HepG2 (cell line): Measurements from ENCODE around the gene PLEKHG5. TPM values are rescaled to one million over a fixed set of nuclear protein-coding genes. Genes with fewer than 3 reads are reported as not detected.

ENCODE experiments used
- ATAC-seq: fragments of 200-7000 bp; cut with Tn5 transposase; 3 replicates; pipeline ENCODE4 v1.9.1; 2020; ENCODE audit warnings: mild to moderate bottlenecking, moderate library complexity
- BruUV-seq: library from RNA; stranded (reverse); fragments of 400-500 nt; replicated peaks from 2 replicates; lab custom pipeline; 2021; lab: Mats Ljungman, UMichigan
- CTCF ChIA-PET: fragments of 300-600 bp; formaldehyde crosslinking; extraction: SDS; loops from one replicate; lab custom pipeline; 2021; ENCODE audit warnings: low total read pairs, inconsistent platforms, low intra/inter-chr PET ratio; lab: Yijun Ruan, JAX
- POLR2A ChIA-PET: fragments of 350-600 bp; sonication (Branson Sonifier 250); formaldehyde crosslinking; loops from one replicate; lab custom pipeline; 2020; ENCODE audit warnings: antibody characterized with exemption, inconsistent platforms; lab: Yijun Ruan, JAX
- DNase-seq: peaks from one replicate; pipeline ENCODE4 v3.0.0-alpha.2; 2015; ENCODE audit warnings: low spot score
- FAIRE-seq: peaks from 3 replicates; lab custom pipeline; 2011; peaks lifted over from hg19 to GRCh38; lab: Jason Lieb, UNC
- H2AFZ ChIP-seq: one replicate; pipeline ENCODE4 v1.6.1; 2011; ENCODE audit warnings: low read length, inconsistent platforms
- H3K27ac ChIP-seq: fragments of 300-600 bp; 3 replicates; pipeline ENCODE4 v1.8.0; 2011; ENCODE audit warnings: mixed run types, mild to moderate bottlenecking, mixed read lengths, low read length, inconsistent platforms; ENCODE audit not compliant: insufficient read depth; ENCODE audit errors: extremely low read length
- H3K27me3 ChIP-seq, 2 experiments: fragments of 200-600 bp in 1 of 2; 2 replicates in 1 of 2; 3 replicates in 1 of 2; pipeline versions ENCODE4 v1.6.0 to v1.8.0; 2011; ENCODE audit warnings: low read length in 2 of 2, mild to moderate bottlenecking in 2 of 2, moderate library complexity in 2 of 2, inconsistent platforms in 1 of 2; ENCODE audit not compliant: insufficient read depth in 2 of 2, control insufficient read depth in 1 of 2
- H3K36me3 ChIP-seq, 2 experiments: fragments of 200-600 bp in 1 of 2; replicated peaks in 1 of 2; 2 replicates in 1 of 2; 3 replicates in 1 of 2; pipeline versions ENCODE4 v1.5.1 to v1.8.0; 2011; ENCODE audit warnings: low read length in 2 of 2, inconsistent platforms in 1 of 2; ENCODE audit not compliant: insufficient read depth in 2 of 2, control insufficient read depth in 1 of 2
- H3K4me1 ChIP-seq: 2 replicates; pipeline ENCODE4 v1.5.1; 2012; ENCODE audit warnings: low read length, inconsistent platforms; ENCODE audit not compliant: insufficient read depth
- H3K4me2 ChIP-seq: 2 replicates; pipeline ENCODE4 v1.6.0; 2011; ENCODE audit warnings: low read depth, low read length, inconsistent platforms
- H3K4me3 ChIP-seq, 3 experiments: fragments of 200-600 bp in 1 of 3; sonication (generic), shearing (Covaris generic) in 1 of 3; replicated peaks in 1 of 3; 2 replicates each; pipeline ENCODE4 v1.5.1; 2011 to 2016; ENCODE audit warnings: low read length in 3 of 3, inconsistent platforms in 2 of 3, low read depth in 2 of 3, mild to moderate bottlenecking in 2 of 3, control low read depth in 1 of 3, mixed read lengths in 1 of 3; ENCODE audit not compliant: insufficient read depth in 1 of 3
- H3K79me2 ChIP-seq: one replicate; pipeline ENCODE4 v1.6.1; 2011; ENCODE audit warnings: low read length, inconsistent platforms; ENCODE audit not compliant: insufficient read depth
- H3K9ac ChIP-seq: 2 replicates; pipeline ENCODE4 v1.6.0; 2011; ENCODE audit warnings: mild to moderate bottlenecking, low read depth, low read length, inconsistent platforms; ENCODE audit not compliant: insufficient read depth
- H3K9me3 ChIP-seq: 2 replicates; pipeline ENCODE4 v1.5.1; 2012; ENCODE audit warnings: mild to moderate bottlenecking, low read length
- H4K20me1 ChIP-seq: 2 replicates; pipeline ENCODE4 v1.6.0; 2011; ENCODE audit warnings: inconsistent platforms, mild to moderate bottlenecking, low read length, moderate library complexity; ENCODE audit not compliant: insufficient read depth
- ATF7-NPFF ChIP-seq: sonication (generic); formaldehyde crosslinking; IDR thresholded peaks from 2 replicates; pipeline ENCODE4 v1.8.1; 2023; ENCODE audit warnings: mild to moderate bottlenecking, low read depth, missing genetic modification reagents, moderate library complexity
- ZBTB40 ChIP-seq, 2 experiments: fragments of 450-650 bp in 1 of 2; sonication (generic) in 1 of 2; formaldehyde crosslinking in 1 of 2; IDR thresholded peaks; 2 replicates each; pipeline versions ENCODE4 v1.6.1 to v1.8.0; 2016 to 2022; ENCODE audit warnings: antibody characterized with exemption in 1 of 2, mild to moderate bottlenecking in 1 of 2, missing genetic modification reagents in 1 of 2
- ZNF234 ChIP-seq: sonication (generic); formaldehyde crosslinking; conservative IDR thresholded peaks from 2 replicates; pipeline ENCODE4 v1.5.1; 2020; ENCODE audit warnings: mild to moderate bottlenecking, missing genetic modification reagents
- ZNF839 ChIP-seq: sonication (generic); formaldehyde crosslinking; IDR thresholded peaks from 2 replicates; pipeline ENCODE4 v1.4.0; 2020; ENCODE audit warnings: missing genetic modification reagents, mild to moderate bottlenecking, borderline replicate concordance
- WGBS: methylation state at CpG from one replicate; pipeline ENCODE4 v1.1.6; 2017; ENCODE audit warnings: low lambda C conversion rate; 5-methylcytosine and 5-hydroxymethylcytosine counted together
- in situ Hi-C: cut with HindIII; loops from 2 replicates; pipeline ENCODE4 v1.10.0; 2017; ENCODE audit warnings: low pct_unique_long_range_greater_than_20kb; ENCODE audit not compliant: extremely low pct_ligation_motif_present
- intact Hi-C: fragments of 100-400 bp; cut with micrococcal nuclease; formaldehyde crosslinking; loops from one replicate; pipeline ENCODE4 v1.10.0; 2022; ENCODE audit not compliant: unreplicated experiment
- polyA plus RNA-seq, 8 experiments: library from polyadenylated mRNA; depleted of rRNA in 3 of 8; stranded (reverse) in 7 of 8; unstranded in 1 of 8; fragments of >200 nt; fragmentation: Illumina TruSeq in 4 of 8; extraction: Trizol in 4 of 8; gene quantifications; 2 replicates each; pipeline versions ENCODE4 v1.2.1 to v1.2.3, GENCODE V29; 2011 to 2016; ENCODE audit warnings: low read depth in 4 of 8, missing spikeins in 1 of 8, mixed read lengths in 1 of 8; ENCODE audit not compliant: insufficient read depth in 1 of 8
- total RNA-seq, 5 experiments: library from RNA; depleted of rRNA; stranded (reverse); fragments of >200 nt; fragmentation: Illumina TruSeq; extraction: Trizol; gene quantifications; 2 replicates each; pipeline ENCODE4 v1.2.3, GENCODE V29; 2016; ENCODE audit warnings: low read depth in 1 of 5
- TF ChIP-seq, protein P1 (sequence below): sonication (generic); formaldehyde crosslinking; IDR thresholded peaks from 2 replicates; pipeline ENCODE4 v1.5.0; 2020; ENCODE audit warnings: mild to moderate bottlenecking, missing genetic modification reagents, borderline replicate concordance
- TF ChIP-seq, protein P2 (sequence below): sonication (generic); formaldehyde crosslinking; IDR thresholded peaks from 2 replicates; pipeline ENCODE4 v1.4.0; 2020; ENCODE audit warnings: missing genetic modification reagents

Gene PLEKHG5
- total and polyA plus RNA-seq, 2 of the 13 experiments (the other 11 are each of a cell fraction or from before 2014, with no cell fraction given): 1.9 to 3.5 TPM

- no peak for DNase-seq
- H3K79me2 ChIP-seq: no peaks in the 10 kb centered on the region
- BruUV-seq: no TSS peak
- H3K4me2 ChIP-seq: peak overlapping the region; percentile 95
- ChIA-PET CTCF (no interaction called here), POLR2A (no interaction called here)
- H3K4me3 ChIP-seq: peak overlapping the region; percentile 52 to 71 (median 66); a peak in 4 of 6 replicates
- peaks cover 23 to 50% of the 10 kb centered on the region in 2 experiments; a peak in 4 of 5 replicates for H3K27me3 ChIP-seq
- H3K9me3 ChIP-seq: no peaks in the 10 kb centered on the region
- no CpG with 5 or more reads among the region's 74 CpGs for WGBS
- H2AFZ ChIP-seq: no peak overlapping the region
- no peaks in the 10 kb centered on the region for H4K20me1 ChIP-seq
- in situ Hi-C loops: loop anchor here (25.0 kb wide), 1 partner anchor 715 kb away; no protein-coding TSS in a partner anchor
- intact Hi-C loops: no loop called here
- no peak for FAIRE-seq
- H3K27ac ChIP-seq: no peak overlapping the region
- peaks cover 44% of the 10 kb centered on the region for H3K4me1 ChIP-seq
- no peaks in the 10 kb centered on the region for H3K36me3 ChIP-seq
- ATAC-seq: peak; percentile 34
- H3K9ac ChIP-seq: peak overlapping the region; percentile 8; the same call in 1 of the 2 replicates
- TF ChIP-seq ZBTB40 (IDR thresholded peaks at IDR 0.05) (peak; percentile 60; the same call in 1 of the 2 replicates), ZBTB40 (CRISPR knock-in tag; IDR thresholded peaks at IDR 0.05) (peak; percentile 98), ZNF839 (CRISPR knock-in tag) (no peak), ATF7-NPFF (CRISPR knock-in tag) (no peak), ZNF234 (no peak)
- TF ChIP-seq, protein P1, sequence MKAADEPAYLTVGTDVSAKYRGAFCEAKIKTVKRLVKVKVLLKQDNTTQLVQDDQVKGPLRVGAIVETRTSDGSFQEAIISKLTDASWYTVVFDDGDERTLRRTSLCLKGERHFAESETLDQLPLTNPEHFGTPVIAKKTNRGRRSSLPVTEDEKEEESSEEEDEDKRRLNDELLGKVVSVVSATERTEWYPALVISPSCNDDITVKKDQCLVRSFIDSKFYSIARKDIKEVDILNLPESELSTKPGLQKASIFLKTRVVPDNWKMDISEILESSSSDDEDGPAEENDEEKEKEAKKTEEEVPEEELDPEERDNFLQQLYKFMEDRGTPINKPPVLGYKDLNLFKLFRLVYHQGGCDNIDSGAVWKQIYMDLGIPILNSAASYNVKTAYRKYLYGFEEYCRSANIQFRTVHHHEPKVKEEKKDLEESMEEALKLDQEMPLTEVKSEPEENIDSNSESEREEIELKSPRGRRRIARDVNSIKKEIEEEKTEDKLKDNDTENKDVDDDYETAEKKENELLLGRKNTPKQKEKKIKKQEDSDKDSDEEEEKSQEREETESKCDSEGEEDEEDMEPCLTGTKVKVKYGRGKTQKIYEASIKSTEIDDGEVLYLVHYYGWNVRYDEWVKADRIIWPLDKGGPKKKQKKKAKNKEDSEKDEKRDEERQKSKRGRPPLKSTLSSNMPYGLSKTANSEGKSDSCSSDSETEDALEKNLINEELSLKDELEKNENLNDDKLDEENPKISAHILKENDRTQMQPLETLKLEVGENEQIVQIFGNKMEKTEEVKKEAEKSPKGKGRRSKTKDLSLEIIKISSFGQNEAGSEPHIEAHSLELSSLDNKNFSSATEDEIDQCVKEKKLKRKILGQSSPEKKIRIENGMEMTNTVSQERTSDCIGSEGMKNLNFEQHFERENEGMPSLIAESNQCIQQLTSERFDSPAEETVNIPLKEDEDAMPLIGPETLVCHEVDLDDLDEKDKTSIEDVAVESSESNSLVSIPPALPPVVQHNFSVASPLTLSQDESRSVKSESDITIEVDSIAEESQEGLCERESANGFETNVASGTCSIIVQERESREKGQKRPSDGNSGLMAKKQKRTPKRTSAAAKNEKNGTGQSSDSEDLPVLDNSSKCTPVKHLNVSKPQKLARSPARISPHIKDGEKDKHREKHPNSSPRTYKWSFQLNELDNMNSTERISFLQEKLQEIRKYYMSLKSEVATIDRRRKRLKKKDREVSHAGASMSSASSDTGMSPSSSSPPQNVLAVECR (CRISPR knock-in tag): peak; percentile 44; the same call in 1 of the 2 replicates
- TF ChIP-seq, protein P2, sequence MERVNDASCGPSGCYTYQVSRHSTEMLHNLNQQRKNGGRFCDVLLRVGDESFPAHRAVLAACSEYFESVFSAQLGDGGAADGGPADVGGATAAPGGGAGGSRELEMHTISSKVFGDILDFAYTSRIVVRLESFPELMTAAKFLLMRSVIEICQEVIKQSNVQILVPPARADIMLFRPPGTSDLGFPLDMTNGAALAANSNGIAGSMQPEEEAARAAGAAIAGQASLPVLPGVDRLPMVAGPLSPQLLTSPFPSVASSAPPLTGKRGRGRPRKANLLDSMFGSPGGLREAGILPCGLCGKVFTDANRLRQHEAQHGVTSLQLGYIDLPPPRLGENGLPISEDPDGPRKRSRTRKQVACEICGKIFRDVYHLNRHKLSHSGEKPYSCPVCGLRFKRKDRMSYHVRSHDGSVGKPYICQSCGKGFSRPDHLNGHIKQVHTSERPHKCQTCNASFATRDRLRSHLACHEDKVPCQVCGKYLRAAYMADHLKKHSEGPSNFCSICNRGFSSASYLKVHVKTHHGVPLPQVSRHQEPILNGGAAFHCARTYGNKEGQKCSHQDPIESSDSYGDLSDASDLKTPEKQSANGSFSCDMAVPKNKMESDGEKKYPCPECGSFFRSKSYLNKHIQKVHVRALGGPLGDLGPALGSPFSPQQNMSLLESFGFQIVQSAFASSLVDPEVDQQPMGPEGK: peak; percentile 60
Observed at GRCh38 chr1:6497215-6497866, 5.9 kb upstream of the PLEKHG5 start.
